GM18508 (cell line): ENCODE data around the gene EN1.

Experiments used
- ATAC-seq: cut with Tn5 transposase; IDR thresholded peaks from one replicate; pipeline ENCODE4 v1.9.1; 2021; ENCODE audit warnings: moderate number of reproducible peaks; ENCODE audit not compliant: insufficient read depth, unreplicated experiment

EN1 gene

DNA sequence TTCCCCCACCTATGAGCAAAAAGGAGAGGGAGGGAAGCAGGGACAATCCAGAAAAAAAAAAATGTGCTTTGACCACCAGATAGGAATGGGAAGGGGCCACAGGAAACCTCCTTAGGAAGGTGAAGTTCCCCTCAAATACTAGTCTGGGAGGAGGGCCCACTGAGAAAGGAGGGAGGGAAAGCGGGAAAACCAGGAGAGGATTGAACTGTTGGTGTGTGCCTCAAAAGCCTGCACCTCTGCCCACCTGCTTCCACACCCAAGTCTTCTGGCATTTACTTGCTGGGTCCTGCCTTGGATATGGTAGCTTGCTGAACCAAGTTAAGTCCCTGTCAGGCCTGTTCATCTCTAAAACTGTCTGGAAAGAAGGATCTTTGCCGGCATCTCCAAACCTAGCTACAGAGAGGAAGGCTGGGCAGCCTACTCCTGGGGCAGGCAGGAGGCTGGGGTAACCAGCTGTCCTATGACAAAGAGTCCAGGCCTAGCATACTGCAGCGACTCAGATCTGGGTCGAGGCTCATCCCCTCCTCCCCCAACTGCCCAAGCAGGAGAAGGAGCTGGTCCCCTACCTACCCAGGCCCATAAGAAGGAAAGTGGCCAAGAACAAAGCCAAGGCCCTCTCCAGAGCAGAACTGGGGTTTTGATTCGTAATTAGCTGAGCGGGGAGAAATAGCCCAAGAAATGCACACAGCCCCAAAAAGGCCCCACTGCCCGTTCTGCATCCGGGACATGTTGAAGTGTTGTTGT lies 3.0 kb downstream of the EN1 start:
- no peak for ATAC-seq

DNA sequence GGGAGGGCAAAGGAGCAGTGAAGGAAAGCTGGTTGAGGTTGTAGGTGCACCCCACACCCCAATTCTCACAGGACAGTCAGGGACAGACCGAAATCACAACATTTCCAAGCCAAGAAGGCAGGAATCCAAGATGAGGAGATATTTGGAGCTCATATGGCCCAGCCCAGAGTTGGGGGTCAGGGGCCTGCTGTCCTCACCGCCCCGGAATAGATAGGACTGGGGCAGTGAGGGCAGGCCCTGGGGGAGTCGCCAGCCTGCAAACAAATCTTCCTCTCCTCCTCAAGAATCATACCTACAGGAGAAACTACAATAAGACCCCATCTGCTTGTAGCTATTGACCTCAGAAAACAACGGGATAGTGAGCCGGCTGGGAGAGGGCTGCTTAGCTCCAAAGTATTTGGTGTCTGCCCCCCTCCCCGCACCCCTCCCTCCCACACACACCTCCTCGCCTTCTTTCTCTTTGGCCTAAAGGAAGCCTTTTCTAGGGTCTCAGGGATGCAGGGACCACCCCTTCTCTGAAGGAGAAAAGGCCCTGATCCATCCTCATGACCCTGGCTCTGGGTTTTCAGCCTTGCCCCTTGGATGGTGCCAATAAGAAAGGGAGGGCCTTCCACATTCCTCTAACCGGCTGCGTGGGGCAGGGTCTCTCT lies 3.8 kb downstream of the EN1 start:
- ATAC-seq = no peak

GRCh38 chr2:118842661-118843482 lies 4.6 kb downstream of the EN1 start:
- ATAC-seq = no peak

- ATAC-seq = no peak
Observed at GRCh38 chr2:118841828-118842461, 5.5 kb downstream of the EN1 start.

GRCh38 chr2:118841450-118841827 lies 6.0 kb downstream of the EN1 start:
- ATAC-seq = no peak

DNA sequence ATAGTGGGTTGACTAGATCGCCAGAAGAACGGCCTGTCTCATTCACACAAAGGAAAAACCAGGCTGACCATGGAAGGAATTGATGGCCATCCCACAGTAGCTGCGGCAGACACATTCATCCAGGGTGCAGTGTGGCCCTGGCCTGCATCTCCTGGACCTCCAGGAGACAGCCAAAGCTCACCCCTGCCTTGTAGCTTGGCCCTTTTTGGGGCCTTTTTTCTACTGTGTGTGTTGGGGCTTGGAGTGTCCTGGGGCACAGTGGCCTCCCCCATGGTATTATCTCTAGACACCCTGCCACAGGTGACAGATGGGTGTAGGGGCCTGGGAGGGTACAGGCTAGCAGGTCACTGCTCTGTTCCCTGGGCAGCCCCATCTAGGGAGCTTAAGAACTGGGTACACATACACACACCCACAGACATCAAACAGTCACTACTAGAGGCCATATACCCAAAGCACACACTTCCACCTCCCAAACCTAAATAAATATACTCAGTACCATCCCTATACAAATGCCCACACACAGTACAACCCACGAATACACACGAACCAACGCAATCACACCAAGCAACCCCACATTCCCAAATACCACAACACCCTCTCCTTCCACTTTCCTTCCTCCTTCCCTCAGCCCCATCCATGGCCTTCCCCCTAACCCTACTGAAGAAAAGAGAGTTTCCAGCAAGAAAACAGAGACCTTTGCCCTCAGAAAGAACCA lies 8.6 kb downstream of the EN1 start:
- ATAC-seq = no peak

GRCh38 chr2:118837621-118838020 lies 9.8 kb downstream of the EN1 start:
- no peak for ATAC-seq

- ATAC-seq = no peak
Observed at GRCh38 chr2:118837067-118837466, 10.4 kb downstream of the EN1 start.

DNA sequence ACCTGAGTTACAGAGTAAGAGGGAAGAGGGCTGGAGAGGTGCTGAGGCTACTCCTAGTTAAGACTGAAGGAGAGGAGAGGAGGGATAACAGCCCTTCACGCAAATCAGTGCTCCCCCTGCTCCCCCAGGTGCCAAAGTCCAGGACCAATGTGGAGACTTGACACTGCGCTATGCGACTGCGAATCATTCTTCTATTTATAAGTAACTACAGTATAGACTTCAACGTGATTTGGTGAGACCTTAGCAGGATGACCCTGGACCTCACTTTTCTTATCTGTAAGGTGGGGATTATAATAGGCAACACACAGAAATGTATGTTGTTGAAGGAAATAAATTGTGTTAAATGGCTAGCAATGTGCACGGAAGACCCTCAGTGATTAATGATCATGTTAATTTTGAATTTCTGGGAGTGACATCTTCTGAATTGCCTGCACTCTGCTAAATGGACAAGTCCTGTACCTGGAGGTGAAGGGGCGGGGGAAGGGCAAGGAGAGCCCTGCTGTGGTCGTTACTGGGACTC lies 11.0 kb downstream of the EN1 start:
- no peak for ATAC-seq

GRCh38 chr2:118835746-118836410 lies 11.6 kb downstream of the EN1 start:
- no peak for ATAC-seq

- ATAC-seq = no peak
Observed at GRCh38 chr2:118834901-118835745, 12.3 kb downstream of the EN1 start.

- no peak for ATAC-seq
Observed at GRCh38 chr2:118834440-118834810, 13.0 kb downstream of the EN1 start.

DNA sequence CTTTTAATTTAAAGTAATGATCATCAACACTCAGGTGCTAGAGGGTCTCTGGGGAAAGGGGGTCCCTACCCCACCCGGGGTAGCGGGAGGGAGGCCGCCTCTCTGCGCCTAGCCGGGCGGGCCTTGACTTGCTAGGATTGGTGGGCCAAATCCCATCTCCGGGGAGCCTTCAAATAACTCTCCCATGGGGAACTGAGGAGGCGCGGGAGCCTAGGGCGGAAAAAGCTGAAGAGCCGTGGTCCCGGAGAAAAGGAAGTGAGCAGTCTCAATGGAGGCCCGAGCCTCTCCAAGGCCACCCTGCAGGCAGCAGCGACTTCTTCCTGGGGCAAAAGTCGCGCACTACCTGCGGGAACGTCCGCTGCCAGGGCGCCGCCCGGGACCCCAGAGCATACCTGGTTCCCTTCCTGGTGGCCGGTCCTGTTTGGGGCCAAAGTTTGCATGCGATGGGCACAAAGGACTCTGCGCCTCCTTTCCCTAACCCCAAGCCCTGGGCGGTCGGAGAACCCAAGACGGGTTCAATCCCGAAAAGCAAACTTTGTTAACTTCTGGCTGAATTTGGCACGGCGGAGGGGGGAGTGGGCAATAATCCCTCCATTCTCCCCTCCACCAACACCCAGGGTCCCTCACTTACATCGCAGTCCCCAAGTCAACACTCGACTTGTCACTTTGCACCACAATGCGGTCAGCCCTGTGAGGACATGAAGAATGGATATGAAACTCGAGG lies 13.6 kb downstream of the EN1 start:
- no peak for ATAC-seq

DNA sequence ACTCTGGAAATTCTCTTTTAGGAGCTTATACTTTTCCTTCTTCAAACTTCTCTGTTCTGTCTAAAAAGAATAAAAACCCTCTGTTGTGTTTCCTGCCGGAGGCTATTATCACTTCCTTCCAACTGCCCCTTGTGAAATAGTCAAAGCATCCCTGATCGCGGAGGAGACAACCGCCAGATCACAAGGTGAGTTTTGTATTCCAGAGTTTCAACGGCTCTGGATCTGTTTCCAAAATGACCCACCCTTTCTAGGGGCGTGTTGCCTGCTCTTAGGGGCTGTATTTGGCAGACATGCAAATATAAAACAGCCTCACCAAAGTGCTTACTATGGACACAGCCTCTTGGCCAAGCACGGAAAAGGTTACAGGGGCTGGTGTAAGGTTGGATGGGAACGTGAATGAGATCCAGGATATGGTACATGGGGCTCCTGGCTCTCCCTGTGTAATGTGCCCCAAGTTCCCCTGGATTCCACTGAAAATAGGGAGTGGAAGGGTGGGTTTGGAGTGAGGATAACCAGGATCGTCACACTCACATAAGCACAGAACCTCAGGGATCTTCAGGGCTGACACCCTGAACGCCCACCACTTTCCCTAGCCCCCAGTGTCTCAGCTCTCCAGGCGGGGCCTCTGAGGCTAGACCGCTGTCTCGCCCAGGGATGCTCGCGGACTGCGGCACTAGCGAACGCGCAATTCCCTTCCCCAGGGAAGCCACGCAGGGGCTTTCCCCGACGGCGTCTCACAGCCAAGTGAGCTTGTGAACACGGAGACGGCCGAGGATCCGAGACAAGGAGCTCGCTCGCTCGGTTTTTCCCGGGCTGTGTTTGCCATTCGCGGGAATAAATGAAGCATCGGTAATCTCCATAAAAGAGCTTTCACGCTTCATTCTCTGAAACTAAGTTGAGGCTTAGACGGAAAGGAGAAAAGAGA lies 14.4 kb downstream of the EN1 start:
- ATAC-seq = no peak

- no peak for ATAC-seq
Observed at GRCh38 chr2:118832071-118832790, 15.2 kb downstream of the EN1 start.

- ATAC-seq = no peak
Observed at GRCh38 chr2:118830881-118831280, 16.6 kb downstream of the EN1 start.
